Measurements from ENCODE around the gene OR2T34.
"Not testable (repeated sequence)": the region's sequence is repeated elsewhere in the genome, so short reads cannot be mapped to it uniquely, and the experiment has no call there.

Gene OR2T34, protein sequence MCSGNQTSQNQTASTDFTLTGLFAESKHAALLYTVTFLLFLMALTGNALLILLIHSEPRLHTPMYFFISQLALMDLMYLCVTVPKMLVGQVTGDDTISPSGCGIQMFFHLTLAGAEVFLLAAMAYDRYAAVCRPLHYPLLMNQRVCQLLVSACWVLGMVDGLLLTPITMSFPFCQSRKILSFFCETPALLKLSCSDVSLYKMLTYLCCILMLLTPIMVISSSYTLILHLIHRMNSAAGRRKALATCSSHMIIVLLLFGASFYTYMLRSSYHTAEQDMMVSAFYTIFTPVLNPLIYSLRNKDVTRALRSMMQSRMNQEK

DNA sequence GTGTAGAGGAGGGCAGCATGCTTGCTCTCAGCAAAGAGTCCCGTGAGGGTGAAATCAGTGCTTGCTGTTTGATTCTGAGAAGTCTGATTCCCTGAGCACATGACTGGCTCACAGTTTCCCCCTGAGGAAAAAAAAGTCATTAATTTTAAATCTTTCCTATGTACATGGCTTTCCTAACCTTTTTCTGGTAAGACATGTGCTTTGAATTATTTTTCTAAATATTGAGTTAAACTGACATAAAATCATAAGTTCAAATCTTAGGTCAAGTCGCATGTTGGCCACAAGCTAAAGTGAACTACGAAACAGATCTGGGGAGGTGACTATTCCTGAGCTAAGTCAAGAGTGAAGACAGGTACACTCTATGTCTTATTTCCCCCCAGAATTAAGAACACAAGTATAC is at the start of gene OR2T34:
Gene OR2T34 (minus strand): TSS at position 101 of the 400 bp plus-strand sequence. CDS start 0 bp downstream, at position 101.
- not testable (repeated sequence) for DNase-seq (ENCODE audit: low spot score)

DNA sequence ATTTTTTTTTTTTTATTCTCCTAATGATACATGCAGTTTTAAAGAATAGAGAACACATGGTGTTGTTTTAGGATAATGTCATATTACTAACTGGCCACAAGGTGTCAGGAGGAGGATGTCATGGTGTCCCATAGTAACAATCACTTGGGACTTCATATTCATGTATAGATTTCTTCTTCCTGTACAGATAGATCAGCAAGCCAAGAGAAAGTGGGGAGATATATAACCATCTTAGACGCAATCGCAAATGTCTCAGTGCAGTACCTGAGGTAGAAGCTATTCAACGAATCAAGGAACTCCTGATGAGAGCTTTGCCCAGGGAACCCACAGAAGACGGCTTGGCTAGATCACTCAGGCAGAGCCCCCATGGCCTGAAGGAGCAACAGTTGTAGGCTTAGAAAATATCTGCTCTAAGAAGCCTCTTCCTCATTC is 48.0 kb upstream of the OR2T34 start:
- no peak for FAIRE-seq
- no peak for DNase-seq (ENCODE audit: low spot score)

More for the DNA sequence above, at the start of gene OR2T34:
- FAIRE-seq, result not testable (repeated sequence)

DNA sequence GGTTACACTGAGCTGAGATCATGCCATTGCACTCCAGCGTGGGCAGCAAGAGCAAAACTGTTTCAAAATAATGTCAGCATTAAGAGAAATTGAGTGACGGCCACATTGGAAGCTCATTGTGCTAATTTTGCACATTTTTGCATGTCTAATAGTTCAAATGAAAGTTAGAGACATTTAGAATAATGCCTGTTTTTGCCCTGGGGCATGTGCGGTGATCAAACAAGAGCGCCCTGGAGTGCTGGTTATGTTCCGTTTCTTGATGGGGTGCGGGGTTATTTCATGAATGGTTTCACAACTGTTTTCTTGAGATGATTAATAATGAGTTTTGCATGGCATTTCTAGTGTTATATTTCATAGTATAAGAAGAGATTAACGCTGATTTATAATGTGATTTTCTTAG is 47.2 kb upstream of the OR2T34 start:
- FAIRE-seq, result no peak
- no peak for DNase-seq (ENCODE audit: low spot score)

DNA sequence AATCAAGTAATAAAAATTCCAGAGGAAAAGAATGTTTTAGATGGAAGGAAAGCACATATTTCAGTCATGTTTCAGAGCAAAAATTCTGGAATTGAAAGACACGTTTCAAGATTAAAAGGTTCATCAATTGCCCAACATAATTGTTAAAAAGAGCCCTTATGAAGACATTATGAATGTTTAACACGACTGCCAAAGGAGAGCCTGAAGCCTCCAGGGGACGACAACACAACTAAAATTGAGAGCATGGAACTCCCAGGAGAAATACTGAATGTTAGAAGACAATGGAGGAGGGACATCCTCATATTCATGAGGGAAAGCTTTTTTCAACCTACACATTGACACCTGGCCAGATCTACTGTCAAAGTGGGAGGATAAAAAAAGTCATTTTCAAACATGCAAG is 44.3 kb upstream of the OR2T34 start:
- no peak for DNase-seq (ENCODE audit: low spot score)

DNA sequence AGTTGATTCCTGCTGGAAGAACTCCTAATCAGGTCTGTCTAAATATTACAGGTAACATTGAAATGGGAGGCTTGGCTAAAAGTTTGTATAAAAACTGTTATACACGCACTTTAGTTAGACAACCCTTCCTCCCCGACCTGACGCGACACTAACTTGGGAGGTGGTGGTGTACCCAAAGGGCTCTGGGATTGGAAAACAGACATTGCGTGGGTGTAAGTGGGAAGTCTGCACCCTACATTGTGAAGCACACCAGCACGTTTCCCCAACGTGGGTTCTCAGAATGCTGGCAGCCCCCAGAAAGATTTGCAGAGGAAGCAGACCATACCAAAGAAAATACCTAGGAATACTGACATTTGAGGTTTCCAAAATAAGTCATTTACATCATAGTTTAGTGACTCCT is 43.6 kb upstream of the OR2T34 start:
- FAIRE-seq (no peak), DNase-seq (ENCODE audit: low spot score) (no peak)

More for the DNA sequence above, 44.3 kb upstream of the OR2T34 start:
- no peak for FAIRE-seq

DNA sequence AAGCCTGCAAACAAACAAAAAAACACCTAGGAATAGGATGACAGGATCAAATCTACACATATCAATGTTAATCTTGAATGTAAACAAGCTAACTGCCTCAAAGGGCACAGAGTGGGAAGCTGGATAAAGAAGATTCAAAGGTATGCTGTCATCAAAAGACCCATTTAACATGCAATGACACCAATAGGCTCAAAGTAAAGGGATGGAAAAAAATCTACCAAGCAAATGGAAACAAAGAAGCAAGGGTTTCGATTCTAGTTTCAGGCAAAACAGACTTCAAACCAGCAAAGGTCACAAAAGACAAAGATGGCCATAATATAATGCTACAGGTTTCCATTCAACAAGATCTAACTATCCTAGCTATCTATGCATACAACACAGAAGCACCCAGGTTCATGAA is 39.2 kb upstream of the OR2T34 start:
- no peak for FAIRE-seq
- DNase-seq (ENCODE audit: low spot score), result no peak

DNA sequence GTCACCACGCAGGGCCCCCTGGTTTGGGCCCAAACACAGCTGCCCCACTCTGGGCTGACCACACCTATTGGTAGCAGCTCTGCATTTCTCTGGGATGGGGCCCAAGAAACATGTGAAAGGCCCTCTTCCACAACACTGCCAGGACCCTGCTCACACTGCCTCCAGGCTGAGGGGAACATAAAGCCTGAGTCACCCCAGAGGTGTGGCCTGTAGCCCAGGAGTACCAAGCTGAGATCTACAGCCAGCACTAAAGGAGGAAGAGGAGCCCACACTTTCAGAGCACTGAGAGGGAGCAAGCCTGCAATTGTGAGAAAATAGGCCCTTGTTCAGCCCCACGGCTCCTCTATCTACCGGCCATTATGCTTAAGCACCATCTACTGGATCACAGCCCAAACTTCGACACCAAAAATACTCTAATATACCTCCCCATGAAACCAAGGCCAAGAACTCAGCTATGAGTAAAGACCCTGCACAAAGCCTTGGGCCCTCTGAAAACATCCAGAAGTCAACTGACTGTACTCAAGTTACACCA is 37.4 kb upstream of the OR2T34 start:
- FAIRE-seq (no peak), DNase-seq (ENCODE audit: low spot score) (no peak)

DNA sequence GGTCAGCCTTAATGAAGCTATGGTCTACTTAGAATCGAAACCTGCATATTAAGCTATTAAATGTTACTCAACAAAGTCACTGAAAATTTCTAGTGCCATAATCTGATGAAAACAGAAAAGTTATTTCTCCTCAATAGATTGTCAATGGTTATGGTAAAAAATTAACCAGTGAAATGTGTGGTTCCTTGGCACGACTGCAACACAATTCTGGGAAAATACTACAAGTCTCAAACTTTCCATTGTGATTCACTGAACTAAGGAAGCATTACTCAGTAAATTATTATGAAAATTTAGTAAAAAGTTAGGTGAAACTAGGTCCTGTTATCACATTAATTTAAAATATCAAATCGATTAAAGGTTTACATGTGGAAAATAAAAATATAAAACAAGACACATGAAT is 35.7 kb upstream of the OR2T34 start:
- DNase-seq (ENCODE audit: low spot score), result no peak
- no peak for FAIRE-seq

DNA sequence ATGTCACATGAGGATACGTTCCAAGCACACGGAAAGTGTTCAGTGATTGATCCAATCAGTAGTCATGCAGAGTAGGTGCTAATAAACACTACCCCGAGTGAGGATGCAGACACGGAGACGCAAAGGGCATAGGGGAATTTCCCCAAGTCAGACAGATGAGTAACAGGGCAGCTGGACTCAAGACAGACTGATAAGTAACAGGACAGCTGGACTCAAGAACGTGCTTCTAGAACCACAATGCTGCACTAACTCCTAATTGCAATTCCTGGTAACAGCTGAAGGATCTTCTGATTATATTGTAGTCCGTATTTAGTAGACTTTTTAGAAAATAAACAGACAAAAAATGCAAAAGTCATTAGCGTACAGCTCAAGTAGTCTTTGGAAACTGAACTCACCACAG is 24.8 kb upstream of the OR2T34 start:
- no peak for DNase-seq (ENCODE audit: low spot score)
- FAIRE-seq, result no peak

DNA sequence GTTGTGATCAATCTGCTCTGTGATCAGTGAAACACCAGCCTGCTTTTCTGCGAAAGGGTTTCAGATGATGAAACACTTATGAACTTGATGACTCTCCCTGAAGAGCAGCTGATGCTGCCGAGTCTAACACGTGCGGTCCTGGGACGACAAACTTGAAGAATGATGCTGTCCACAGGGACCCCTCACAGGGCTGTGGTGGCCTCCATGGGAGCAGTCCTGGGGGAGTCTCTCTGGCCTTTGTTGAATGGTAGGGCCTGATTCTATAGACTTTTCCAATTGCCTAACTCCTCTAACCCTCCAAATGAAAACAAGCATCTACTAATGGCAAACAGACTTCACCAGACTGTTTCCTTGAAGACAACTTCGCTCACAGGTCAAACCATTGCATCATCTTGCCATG is 23.0 kb upstream of the OR2T34 start, which contains the start of gene OR2T10:
Gene OR2T10 (minus strand): TSS at position 112 of the 400 bp plus-strand sequence. CDS start 3,932 bp downstream, outside the sequence.
- no peak for DNase-seq (ENCODE audit: low spot score)
- FAIRE-seq, result no peak

DNA sequence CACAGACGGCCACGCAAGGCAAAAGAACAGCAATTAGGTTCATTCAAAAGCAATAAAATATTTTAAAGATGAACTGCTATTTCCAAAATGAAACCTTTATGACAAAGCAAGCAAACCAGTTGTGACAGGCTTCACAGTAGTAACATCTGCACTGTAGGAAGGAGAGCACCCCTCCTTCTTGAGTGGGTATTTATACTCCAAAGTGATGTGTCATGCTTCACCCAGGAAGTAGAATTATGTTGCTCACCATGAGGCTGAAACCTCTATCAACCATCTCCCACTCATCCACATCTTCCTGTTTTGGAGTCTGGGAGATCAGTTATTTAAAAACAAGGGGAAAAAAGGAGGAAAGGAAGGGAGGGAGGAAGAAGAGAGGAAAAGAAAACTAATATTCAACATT is 22.1 kb upstream of the OR2T34 start:
- no peak for DNase-seq (ENCODE audit: low spot score)
- no peak for FAIRE-seq

DNA sequence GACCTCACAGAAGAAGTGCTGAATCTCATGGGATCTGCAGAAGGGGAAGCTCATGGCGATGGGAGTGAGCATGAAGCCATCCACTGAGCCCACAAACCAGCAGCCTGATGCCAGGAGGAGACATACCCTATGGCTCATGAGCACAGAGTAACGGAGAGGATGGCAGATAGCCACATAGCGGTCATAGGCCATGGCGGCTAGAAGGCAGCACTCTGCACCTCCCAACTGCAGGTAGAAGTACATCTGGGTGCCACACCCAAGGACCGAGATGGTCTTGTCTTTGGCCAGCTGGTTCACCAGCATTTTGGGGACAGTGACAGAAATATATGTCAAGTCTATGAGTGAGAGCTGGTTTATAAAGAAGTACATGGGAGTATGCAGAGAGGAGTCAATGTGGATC is 18.7 kb upstream of the OR2T34 start:
- FAIRE-seq, result no peak
- no peak for DNase-seq (ENCODE audit: low spot score)

DNA sequence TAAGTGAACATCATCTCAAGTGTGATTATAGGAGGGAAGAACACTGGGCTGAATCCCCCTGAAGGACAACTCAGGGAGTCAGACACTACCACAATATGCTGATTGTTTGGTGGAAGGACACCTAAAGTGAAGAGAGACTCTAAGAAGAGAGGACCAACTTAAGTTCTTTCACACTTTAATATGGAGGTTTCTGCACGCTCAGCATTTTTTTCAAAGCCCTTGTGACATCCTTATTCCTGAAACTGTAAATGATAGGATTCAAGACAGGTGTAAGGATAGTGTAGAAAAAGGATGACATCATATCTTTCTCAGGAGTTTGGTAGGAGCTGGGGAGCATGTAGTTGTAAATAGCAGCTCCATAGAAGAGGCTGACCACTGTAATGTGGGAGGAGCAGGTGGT is 18.1 kb upstream of the OR2T34 start:
- no peak for DNase-seq (ENCODE audit: low spot score)
- no peak for FAIRE-seq

DNA sequence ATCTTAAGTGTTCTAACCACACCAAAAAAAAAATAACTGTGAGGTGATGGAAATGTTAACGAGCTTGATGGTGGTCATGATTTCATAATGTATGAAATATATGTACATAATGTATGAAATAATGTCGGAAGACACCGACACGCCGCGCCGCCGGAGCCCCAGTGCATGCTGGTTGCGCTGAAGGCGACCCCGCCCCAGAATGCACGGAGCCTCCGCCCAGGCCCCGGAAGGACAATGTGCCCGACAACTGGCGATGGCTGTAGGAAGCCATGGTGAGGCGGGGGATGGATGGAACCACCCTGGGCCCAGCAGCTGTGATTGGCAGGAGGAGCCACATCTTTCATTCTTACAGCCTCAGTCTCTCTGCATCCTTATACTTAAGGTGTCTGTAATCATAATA is 15.5 kb upstream of the OR2T34 start:
- no peak for FAIRE-seq
- DNase-seq (ENCODE audit: low spot score), result no peak

DNA sequence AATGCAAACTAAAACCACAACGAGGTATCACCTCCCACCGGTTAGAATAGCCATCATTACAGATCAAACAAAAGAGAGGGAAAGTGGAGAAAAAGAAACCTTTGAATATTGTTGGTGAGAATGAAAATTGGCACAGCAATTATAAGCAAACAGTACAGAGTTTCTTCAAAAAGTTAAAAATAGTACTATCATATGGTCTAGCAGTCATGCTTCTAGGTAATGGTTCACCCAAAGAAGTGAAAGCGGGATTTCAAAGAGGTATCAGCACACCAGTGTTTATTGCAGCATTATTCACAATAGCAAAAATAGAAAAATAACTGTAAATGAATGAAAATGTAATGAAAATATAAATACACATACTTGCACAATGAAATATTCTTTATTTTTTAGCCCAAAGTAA is 14.8 kb upstream of the OR2T34 start:
- FAIRE-seq, result no peak
- no peak for DNase-seq (ENCODE audit: low spot score)

DNA sequence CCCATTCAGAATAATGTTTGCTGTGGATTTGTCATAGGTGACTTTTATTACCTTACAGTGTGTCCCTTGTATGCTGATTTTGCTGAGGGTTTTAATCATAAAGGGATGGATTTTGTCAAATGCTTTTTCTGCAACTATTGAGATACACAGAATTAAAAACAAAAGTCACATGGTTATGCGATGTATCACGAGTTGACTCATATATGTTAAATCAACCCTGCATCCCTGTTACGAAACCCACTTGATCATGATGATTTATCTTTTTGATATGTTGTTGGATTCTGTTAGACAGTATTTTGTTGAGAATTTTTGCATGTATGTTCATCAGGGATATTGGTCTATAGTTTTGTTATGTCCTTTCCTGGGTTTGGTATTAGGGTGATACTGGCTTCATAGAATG is 10.7 kb upstream of the OR2T34 start:
- DNase-seq (ENCODE audit: low spot score) (no peak), FAIRE-seq (no peak)

DNA sequence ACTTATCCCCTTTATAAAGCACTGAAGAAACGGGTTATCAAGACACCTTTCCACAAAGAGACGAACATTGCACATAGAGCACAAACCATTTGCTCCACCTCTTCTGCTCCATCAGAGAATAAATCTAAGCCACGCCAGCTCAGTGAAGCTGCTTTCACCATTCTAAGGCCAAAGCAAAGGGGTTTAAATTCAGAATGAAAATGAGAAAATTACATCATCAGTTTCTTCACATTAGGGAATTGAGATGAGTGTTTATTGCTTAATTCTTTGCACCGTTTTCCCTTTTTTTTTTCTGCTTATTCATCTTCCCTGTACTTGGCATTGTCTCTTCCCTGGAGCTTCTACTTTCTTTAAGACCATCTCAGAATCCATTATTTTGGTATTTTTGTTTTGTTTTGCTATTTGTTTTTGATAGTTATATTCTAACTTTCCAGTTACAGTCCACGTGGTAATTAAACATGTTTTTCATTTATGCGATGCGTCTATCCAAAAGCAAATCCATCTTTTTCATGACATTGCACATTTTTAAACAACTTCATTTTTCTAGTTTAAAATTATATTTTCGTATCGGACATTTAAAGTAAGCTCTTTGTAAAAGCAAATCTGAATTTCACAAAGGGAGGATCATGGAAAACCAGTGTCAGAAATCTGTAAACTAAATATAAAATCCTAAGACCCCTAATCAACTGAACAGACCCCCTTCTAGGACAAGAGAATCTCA is 1.9 kb upstream of the OR2T34 start:
- FAIRE-seq, result no peak
- no peak for DNase-seq (ENCODE audit: low spot score)

DNA sequence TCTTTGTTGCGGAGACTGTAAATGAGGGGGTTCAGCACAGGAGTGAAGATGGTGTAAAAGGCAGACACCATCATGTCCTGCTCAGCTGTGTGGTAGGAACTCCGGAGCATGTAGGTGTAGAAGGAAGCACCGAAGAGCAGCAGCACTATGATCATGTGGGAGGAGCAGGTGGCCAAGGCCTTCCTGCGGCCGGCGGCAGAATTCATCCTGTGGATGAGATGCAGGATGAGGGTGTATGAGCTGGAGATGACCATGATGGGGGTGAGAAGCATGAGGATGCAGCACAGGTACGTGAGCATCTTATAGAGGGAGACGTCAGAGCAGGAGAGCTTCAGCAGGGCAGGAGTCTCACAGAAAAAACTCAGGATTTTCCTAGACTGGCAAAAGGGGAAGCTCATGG is 701 bp downstream of the OR2T34 start:
- DNase-seq (ENCODE audit: low spot score); FAIRE-seq: not testable (repeated sequence)

DNA sequence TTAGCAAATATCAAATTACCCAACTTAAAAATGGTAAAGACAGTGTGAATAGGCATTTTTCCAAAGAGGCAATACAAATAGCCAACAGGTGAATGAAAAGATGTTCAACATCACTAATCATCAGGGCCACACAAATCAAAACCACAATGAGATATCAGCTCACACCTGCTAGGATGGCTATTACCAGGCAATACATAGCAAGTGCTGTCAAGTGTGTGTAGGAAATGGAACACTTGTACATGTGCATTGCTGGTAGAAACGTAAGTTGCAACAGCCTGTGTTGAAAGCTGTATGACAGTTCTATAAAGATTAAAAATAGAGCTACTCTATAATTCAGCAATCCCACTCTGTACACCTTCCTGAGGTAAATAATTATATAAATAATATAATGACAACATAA is 2.5 kb downstream of the OR2T34 start:
- FAIRE-seq; DNase-seq (ENCODE audit: low spot score): not testable (repeated sequence)

DNA sequence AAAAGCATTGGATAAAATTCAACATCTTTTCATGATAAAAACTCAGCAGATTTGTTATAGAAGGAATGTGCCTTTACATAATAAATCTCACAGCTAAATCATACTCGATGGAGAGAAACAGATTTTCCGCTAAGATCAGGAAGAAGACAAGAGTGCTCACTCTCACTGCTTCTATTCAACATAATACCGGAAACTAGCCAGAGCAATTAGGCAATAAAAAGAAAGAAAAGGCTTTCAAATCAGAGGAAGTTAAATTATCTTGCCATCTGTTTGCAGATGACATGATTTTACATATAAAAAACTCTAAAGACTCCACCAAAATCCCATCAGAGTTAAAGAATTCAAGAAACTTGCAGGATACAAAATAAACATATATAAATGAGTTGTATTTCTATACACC is 3.7 kb downstream of the OR2T34 start:
- FAIRE-seq; DNase-seq (ENCODE audit: low spot score): not testable (repeated sequence)

DNA sequence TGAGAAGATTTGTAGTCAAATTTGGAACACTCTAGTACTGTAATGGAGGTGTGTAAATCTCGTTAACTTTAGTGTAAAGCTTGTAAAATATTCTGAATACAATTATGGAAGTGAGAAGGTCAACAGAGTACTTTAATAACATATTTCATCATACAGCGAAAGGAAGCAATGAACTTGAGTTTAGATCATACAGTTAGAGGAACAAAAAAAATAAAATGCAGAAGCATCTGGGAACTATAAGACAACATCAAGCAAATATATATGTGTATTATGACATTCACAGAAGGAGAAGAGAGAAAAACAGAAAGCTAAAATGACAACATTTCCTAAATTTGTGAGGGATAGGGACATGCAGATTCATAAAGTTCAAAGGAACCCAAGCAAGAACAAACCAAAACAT is 5.5 kb downstream of the OR2T34 start:
- not testable (repeated sequence) for FAIRE-seq; DNase-seq (ENCODE audit: low spot score)
